Right hindlimb (tissue), 1 donor: ENCODE measurements around the gene ART1.
"Not testable (repeated sequence)": the region's sequence is repeated elsewhere in the genome, so short reads cannot be mapped to it uniquely, and the experiment has no call there.

Experiments
- DNase-seq: peaks from one replicate; pipeline ENCODE4 v3.0.0-alpha.2; 2018

Gene ART1

GRCh38 chr11:3635641-3636375 is 9.1 kb upstream of the ART1 start:
- DNase-seq = no peak

- no peak for DNase-seq
Measured at GRCh38 chr11:3637201-3637600, 7.7 kb upstream of the ART1 start.

- no peak for DNase-seq
Measured at GRCh38 chr11:3638513-3638912, 6.4 kb upstream of the ART1 start.

GRCh38 chr11:3639841-3640240 is 5.1 kb upstream of the ART1 start:
- DNase-seq = no peak

- no peak for DNase-seq
Measured at GRCh38 chr11:3641191-3641590, 3.7 kb upstream of the ART1 start.

GRCh38 chr11:3641701-3642070 is 3.2 kb upstream of the ART1 start, which contains the start of gene ART5:
ART5 (minus strand) TSS chr11:3641992; CDS start chr11:3641862, 130 bp downstream.
- no peak for DNase-seq

GRCh38 chr11:3642071-3642951 is 2.6 kb upstream of the ART1 start:
- DNase-seq = peak; percentile 91

- not testable (repeated sequence) for DNase-seq
Measured at GRCh38 chr11:3643102-3643546, 1.8 kb upstream of the ART1 start.

- no peak for DNase-seq
Measured at GRCh38 chr11:3645552-3645951, 624 bp downstream of the ART1 start.

GRCh38 chr11:3648843-3649242 is 3.9 kb downstream of the ART1 start:
- not testable (repeated sequence) for DNase-seq

GRCh38 chr11:3649374-3649773 is 4.4 kb downstream of the ART1 start:
- not testable (repeated sequence) for DNase-seq

GRCh38 chr11:3652514-3652913 is 7.6 kb downstream of the ART1 start:
- DNase-seq = not testable (repeated sequence)

- no peak for DNase-seq
Measured at GRCh38 chr11:3655547-3655946, 10.6 kb downstream of the ART1 start.

GRCh38 chr11:3657331-3657730 is 12.4 kb downstream of the ART1 start:
- DNase-seq = not testable (repeated sequence)

- DNase-seq = no peak
Measured at GRCh38 chr11:3658252-3658651, 13.3 kb downstream of the ART1 start.

- no peak for DNase-seq
Measured at GRCh38 chr11:3659595-3660515, 14.9 kb downstream of the ART1 start.

- no peak for DNase-seq
Measured at GRCh38 chr11:3660960-3661359, 16.0 kb downstream of the ART1 start.

GRCh38 chr11:3662856-3663255 is 17.9 kb downstream of the ART1 start:
- DNase-seq = no peak

GRCh38 chr11:3664032-3664630 is 19.2 kb downstream of the ART1 start:
- no peak for DNase-seq

- DNase-seq = no peak
Measured at GRCh38 chr11:3665336-3666022, 20.6 kb downstream of the ART1 start.

- no peak for DNase-seq
Measured at GRCh38 chr11:3666023-3666530, 21.1 kb downstream of the ART1 start.
